BJ (cell line): Measurements from ENCODE around the gene TCFL5. TPM values are rescaled to one million over a fixed set of nuclear protein-coding genes. Genes with fewer than 3 reads are reported as not detected.

ENCODE experiments used
- CTCF ChIA-PET: fragments of 350-600 bp; formaldehyde crosslinking; extraction: SDS; loops from one replicate; lab custom pipeline; 2021; ENCODE audit warnings: antibody characterized with exemption, inconsistent platforms; lab: Yijun Ruan, JAX
- POLR2A ChIA-PET: fragments of 300-600 bp; sonication (Branson Sonifier 250); formaldehyde crosslinking; extraction: SDS; loops from one replicate; lab custom pipeline; 2021; ENCODE audit warnings: antibody characterized with exemption; lab: Charles Lee
- DNase-seq: peaks from one replicate; pipeline ENCODE4 v3.0.0-alpha.2; 2011; ENCODE audit warnings: low read depth
- H3K27me3 ChIP-seq: 2 replicates; pipeline ENCODE4 v1.6.0; 2011; ENCODE audit warnings: low read length; ENCODE audit not compliant: control insufficient read depth, insufficient read depth
- H3K36me3 ChIP-seq: 2 replicates; pipeline ENCODE4 v1.5.1; 2011; ENCODE audit warnings: low read length; ENCODE audit not compliant: control insufficient read depth, insufficient read depth
- H3K4me3 ChIP-seq: 2 replicates; pipeline ENCODE4 v1.5.1; 2011; ENCODE audit warnings: low read depth, mild to moderate bottlenecking, control low read depth, low read length
- CTCF ChIP-seq: IDR thresholded peaks from 2 replicates; pipeline ENCODE4 v1.5.1; 2011; ENCODE audit warnings: low read depth, mild to moderate bottlenecking, control low read depth, inconsistent platforms, low read length, moderate library complexity; ENCODE audit not compliant: insufficient read depth
- polyA plus RNA-seq: library from polyadenylated mRNA; depleted of rRNA; stranded (reverse); fragments of >200 nt; gene quantifications from 2 replicates; pipeline ENCODE4 v1.2.3, GENCODE V29; 2011

TCFL5 gene
- polyA plus RNA-seq, 1 experiment = 8.5 TPM

GRCh38 chr20:62899633-62900051, 38.0 kb upstream of the TCFL5 start:
- TF ChIP-seq CTCF = no peak
- H3K4me3 ChIP-seq = no peak overlapping the region
- no peak for DNase-seq
- H3K36me3 ChIP-seq = peaks cover 20% of the 10 kb centered on the region
- H3K27me3 ChIP-seq = no peaks in the 10 kb centered on the region
- CTCF ChIA-PET = interaction anchor here (0.8 to 3.8 kb wide), 13 partner anchors 8 to 112 kb away, joined by 3 to 44 read pairs (median 5); partner anchors contain the start of gene SLC17A9
- POLR2A ChIA-PET = no interaction called here

GRCh38 chr20:62898970-62899632, 37.5 kb upstream of the TCFL5 start:
- DNase-seq = no peak
- no peak for TF ChIP-seq CTCF
- ChIA-PET CTCF (interaction anchor here (0.7 to 3.8 kb wide), 15 partner anchors 9 to 113 kb away, joined by 3 to 44 read pairs (median 5); partner anchors contain the start of gene SLC17A9), POLR2A (no interaction called here)
- no peak overlapping the region for H3K4me3 ChIP-seq
- peaks cover 22% of the 10 kb centered on the region for H3K36me3 ChIP-seq
- H3K27me3 ChIP-seq = no peaks in the 10 kb centered on the region

GRCh38 chr20:62898093-62898964, 36.7 kb upstream of the TCFL5 start:
- ChIA-PET POLR2A (no interaction called here), CTCF (interaction anchor here (0.7 to 2.2 kb wide), 11 partner anchors 9 to 113 kb away, joined by 3 to 14 read pairs (median 4); partner anchors contain the start of gene SLC17A9)
- Histone ChIP-seq H3K36me3 (peaks cover 23% of the 10 kb centered on the region), H3K27me3 (no peaks in the 10 kb centered on the region), H3K4me3 (no peak overlapping the region)
- TF ChIP-seq CTCF = no peak
- DNase-seq = no peak

GRCh38 chr20:62897666-62898065, 36.0 kb upstream of the TCFL5 start:
- Histone ChIP-seq H3K4me3 (no peak overlapping the region), H3K36me3 (peaks cover 20% of the 10 kb centered on the region), H3K27me3 (no peaks in the 10 kb centered on the region)
- DNase-seq = no peak
- TF ChIP-seq CTCF = no peak
- POLR2A ChIA-PET = no interaction called here
- CTCF ChIA-PET = interaction anchor here (0.6 to 1.8 kb wide), 5 partner anchors 10 to 112 kb away, joined by 3 to 7 read pairs (median 3); no protein-coding TSS in a partner anchor

GRCh38 chr20:62896526-62896925, 34.9 kb upstream of the TCFL5 start:
- CTCF ChIA-PET = interaction anchor here (1.4 kb wide), 1 partner anchor 76 kb away, joined by 3 read pairs; no protein-coding TSS in a partner anchor

More at GRCh38 chr20:62896526-62896925, 34.9 kb upstream of the TCFL5 start:
- H3K36me3 ChIP-seq = peaks cover 24% of the 10 kb centered on the region
- TF ChIP-seq CTCF = no peak
- POLR2A ChIA-PET = no interaction called here
- no peak for DNase-seq
- H3K27me3 ChIP-seq = no peaks in the 10 kb centered on the region
- no peak overlapping the region for H3K4me3 ChIP-seq
